Measurements from ENCODE around the gene BTBD6.

BTBD6 gene

GRCh38 chr14:105211758-105212089 lies 36.6 kb upstream of the BTBD6 start:
- no peak overlapping the region for H3K4me3 ChIP-seq (ENCODE audit: low read depth, low read length)
- H3K9ac ChIP-seq (ENCODE audit: low read depth, low read length) = no peak overlapping the region
- H3K36me3 ChIP-seq (ENCODE audit: control insufficient read depth, insufficient read depth, low read length) = no peaks in the 10 kb centered on the region
- H3K27ac ChIP-seq (ENCODE audit: low read depth, low read length) = no peak overlapping the region
- no peaks in the 10 kb centered on the region for H3K27me3 ChIP-seq (ENCODE audit: control insufficient read depth, insufficient read depth, low read length)
- no peaks in the 10 kb centered on the region for H3K9me3 ChIP-seq (ENCODE audit: control insufficient read depth, insufficient read depth, low read length)
- H3K4me1 ChIP-seq (ENCODE audit: control insufficient read depth, insufficient read depth, low read length) = no peaks in the 10 kb centered on the region

DNA sequence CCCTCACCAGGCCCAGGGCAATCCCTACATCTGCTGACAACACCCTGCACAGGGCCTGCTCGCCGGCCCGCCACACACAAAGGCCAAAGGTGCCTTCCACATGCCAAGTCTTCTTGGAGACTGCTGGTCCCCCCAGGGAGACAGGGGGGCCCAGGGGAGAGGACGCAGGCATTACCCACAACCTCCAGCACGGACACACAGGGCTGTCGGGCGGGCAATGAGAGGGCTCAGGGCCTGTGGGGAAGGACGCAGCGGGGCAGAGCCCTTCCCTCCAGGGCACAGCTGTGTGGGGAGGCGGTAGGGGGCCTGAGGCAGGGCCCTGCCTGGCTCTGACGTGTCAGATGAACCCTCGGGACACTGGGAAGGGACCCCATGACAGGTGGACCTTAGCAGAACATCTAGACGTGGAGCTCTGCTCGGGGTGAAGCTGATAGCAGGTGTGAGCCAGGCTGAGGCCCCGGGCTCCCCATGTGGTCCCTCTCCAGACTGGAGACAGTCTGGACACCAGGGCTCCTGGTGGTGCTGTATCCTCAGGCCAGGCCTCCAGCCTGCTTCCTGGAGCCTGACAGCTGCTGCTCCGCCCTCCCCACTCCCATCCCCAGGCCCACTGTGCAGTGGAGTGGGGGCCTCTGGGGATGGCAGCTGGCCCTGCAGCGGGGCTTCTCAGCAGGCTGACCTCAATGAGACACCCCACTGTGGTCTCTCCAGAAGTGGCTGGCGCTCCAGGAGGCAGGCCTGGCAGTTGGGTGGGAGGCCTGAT lies 35.6 kb upstream of the BTBD6 start:
- Histone ChIP-seq H3K27ac (ENCODE audit: low read depth, low read length) (no peak overlapping the region), H3K36me3 (ENCODE audit: control insufficient read depth, insufficient read depth, low read length) (no peaks in the 10 kb centered on the region), H3K27me3 (ENCODE audit: control insufficient read depth, insufficient read depth, low read length) (no peaks in the 10 kb centered on the region), H3K4me3 (ENCODE audit: low read depth, low read length) (no peak overlapping the region), H3K9ac (ENCODE audit: low read depth, low read length) (no peak overlapping the region), H3K4me1 (ENCODE audit: control insufficient read depth, insufficient read depth, low read length) (no peaks in the 10 kb centered on the region), H3K9me3 (ENCODE audit: control insufficient read depth, insufficient read depth, low read length) (no peaks in the 10 kb centered on the region)

DNA sequence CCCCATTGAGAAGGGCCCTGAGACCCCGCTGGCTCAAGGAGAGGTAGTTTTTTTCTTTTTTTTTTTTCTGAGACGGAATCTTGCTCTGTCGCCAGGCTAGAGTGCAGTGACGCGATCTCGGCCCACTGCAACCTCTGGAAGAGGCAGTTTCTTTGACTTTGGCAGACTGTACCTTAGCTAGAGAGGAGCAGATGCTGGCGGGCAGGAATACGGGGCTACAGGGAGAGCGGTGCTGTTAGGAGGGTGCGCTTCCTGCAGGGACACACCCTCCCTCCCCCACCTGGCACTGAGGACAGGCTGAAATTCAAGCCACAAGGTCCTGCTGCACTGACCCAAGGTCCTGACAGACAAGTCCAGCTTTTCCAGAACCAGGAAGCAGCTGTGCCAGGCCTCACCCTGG lies 35.0 kb upstream of the BTBD6 start:
- Histone ChIP-seq H3K4me1 (ENCODE audit: control insufficient read depth, insufficient read depth, low read length) (no peaks in the 10 kb centered on the region), H3K27ac (ENCODE audit: low read depth, low read length) (no peak overlapping the region), H3K27me3 (ENCODE audit: control insufficient read depth, insufficient read depth, low read length) (no peaks in the 10 kb centered on the region), H3K9me3 (ENCODE audit: control insufficient read depth, insufficient read depth, low read length) (no peaks in the 10 kb centered on the region), H3K4me3 (ENCODE audit: low read depth, low read length) (no peak overlapping the region), H3K9ac (ENCODE audit: low read depth, low read length) (no peak overlapping the region), H3K36me3 (ENCODE audit: control insufficient read depth, insufficient read depth, low read length) (peaks cover 4% of the 10 kb centered on the region)

- Histone ChIP-seq H3K36me3 (ENCODE audit: control insufficient read depth, insufficient read depth, low read length) (peaks cover 11% of the 10 kb centered on the region), H3K4me1 (ENCODE audit: control insufficient read depth, insufficient read depth, low read length) (no peaks in the 10 kb centered on the region), H3K9me3 (ENCODE audit: control insufficient read depth, insufficient read depth, low read length) (no peaks in the 10 kb centered on the region)
Observed at GRCh38 chr14:105214324-105214915, 33.9 kb upstream of the BTBD6 start.

GRCh38 chr14:105215602-105216001 lies 32.7 kb upstream of the BTBD6 start:
- Histone ChIP-seq H3K9me3 (ENCODE audit: control insufficient read depth, insufficient read depth, low read length) (no peaks in the 10 kb centered on the region), H3K27ac (ENCODE audit: low read depth, low read length) (no peak overlapping the region), H3K27me3 (ENCODE audit: control insufficient read depth, insufficient read depth, low read length) (no peaks in the 10 kb centered on the region), H3K4me1 (ENCODE audit: control insufficient read depth, insufficient read depth, low read length) (no peaks in the 10 kb centered on the region), H3K36me3 (ENCODE audit: control insufficient read depth, insufficient read depth, low read length) (peaks cover 11% of the 10 kb centered on the region), H3K9ac (ENCODE audit: low read depth, low read length) (no peak overlapping the region), H3K4me3 (ENCODE audit: low read depth, low read length) (no peak overlapping the region)

More at GRCh38 chr14:105214324-105214915, 33.9 kb upstream of the BTBD6 start:
- no peak overlapping the region for H3K27ac ChIP-seq (ENCODE audit: low read depth, low read length)
- no peak overlapping the region for H3K9ac ChIP-seq (ENCODE audit: low read depth, low read length)
- no peak overlapping the region for H3K4me3 ChIP-seq (ENCODE audit: low read depth, low read length)
- no peaks in the 10 kb centered on the region for H3K27me3 ChIP-seq (ENCODE audit: control insufficient read depth, insufficient read depth, low read length)

DNA sequence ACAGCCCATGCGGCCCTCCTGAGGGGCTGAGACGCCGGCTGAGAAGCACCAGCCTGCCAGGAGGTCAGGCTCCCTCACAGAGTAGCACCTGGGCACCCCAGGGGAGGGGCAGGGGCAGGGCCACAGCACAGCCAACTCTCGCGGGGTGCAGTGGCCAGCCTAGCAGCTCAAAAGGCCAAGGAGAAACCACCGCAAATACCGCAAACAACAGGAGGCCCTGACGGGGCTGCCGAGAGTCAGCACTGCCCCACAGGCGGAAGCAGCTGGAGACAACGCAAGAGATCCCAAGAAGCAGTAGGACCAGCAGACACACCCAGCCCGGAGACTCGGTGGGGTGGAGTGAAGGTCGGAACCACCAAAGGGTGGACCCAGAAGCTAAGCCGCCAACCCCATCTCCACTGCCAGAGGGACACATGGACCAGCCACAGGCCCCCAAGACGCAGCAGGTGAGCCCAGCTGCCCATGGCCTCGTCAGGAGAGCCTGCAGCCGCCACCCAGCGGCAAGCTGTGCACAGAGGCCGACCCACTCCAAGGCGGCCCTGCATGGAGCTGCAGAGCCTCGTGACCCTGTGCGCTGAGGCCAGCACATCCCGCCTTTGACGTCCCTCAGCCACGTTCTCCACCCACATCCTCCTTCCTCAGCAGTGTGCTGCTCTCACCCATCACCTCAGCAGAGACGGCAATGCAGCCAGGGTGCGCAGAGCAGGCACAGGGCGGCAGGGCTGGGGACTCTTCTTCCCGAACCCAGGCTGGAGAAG lies 31.7 kb upstream of the BTBD6 start:
- no peaks in the 10 kb centered on the region for H3K4me1 ChIP-seq (ENCODE audit: control insufficient read depth, insufficient read depth, low read length)
- H3K27me3 ChIP-seq (ENCODE audit: control insufficient read depth, insufficient read depth, low read length) = no peaks in the 10 kb centered on the region
- H3K27ac ChIP-seq (ENCODE audit: low read depth, low read length) = no peak overlapping the region
- H3K9ac ChIP-seq (ENCODE audit: low read depth, low read length) = no peak overlapping the region
- H3K9me3 ChIP-seq (ENCODE audit: control insufficient read depth, insufficient read depth, low read length) = no peaks in the 10 kb centered on the region
- peaks cover 14% of the 10 kb centered on the region for H3K36me3 ChIP-seq (ENCODE audit: control insufficient read depth, insufficient read depth, low read length)
- no peak overlapping the region for H3K4me3 ChIP-seq (ENCODE audit: low read depth, low read length)

DNA sequence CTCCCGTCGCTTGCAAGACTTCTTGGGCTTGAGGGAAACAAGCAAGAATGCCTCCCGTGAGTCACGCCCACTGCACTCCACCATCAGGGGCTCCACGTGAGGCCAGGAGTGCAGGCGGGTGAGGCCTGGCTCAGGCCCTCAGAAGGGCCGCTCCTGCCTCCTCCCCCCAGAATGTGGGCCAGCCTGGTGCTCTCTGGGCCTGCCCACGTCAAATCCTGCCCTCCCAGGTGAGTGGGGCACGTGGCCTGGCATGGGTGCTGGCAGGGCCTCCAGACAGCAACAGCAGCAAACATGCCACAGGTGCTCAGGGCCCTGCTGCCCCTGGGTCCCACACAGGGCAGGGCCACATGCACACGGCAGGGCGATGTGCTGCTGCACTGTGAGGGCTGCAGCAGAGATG lies 30.6 kb upstream of the BTBD6 start:
- Histone ChIP-seq H3K4me3 (ENCODE audit: low read depth, low read length) (no peak overlapping the region), H3K9me3 (ENCODE audit: control insufficient read depth, insufficient read depth, low read length) (no peaks in the 10 kb centered on the region), H3K27me3 (ENCODE audit: control insufficient read depth, insufficient read depth, low read length) (no peaks in the 10 kb centered on the region), H3K27ac (ENCODE audit: low read depth, low read length) (no peak overlapping the region), H3K36me3 (ENCODE audit: control insufficient read depth, insufficient read depth, low read length) (peaks cover 14% of the 10 kb centered on the region), H3K9ac (ENCODE audit: low read depth, low read length) (no peak overlapping the region), H3K4me1 (ENCODE audit: control insufficient read depth, insufficient read depth, low read length) (no peaks in the 10 kb centered on the region)

- Histone ChIP-seq H3K27ac (ENCODE audit: low read depth, low read length) (no peak overlapping the region), H3K36me3 (ENCODE audit: control insufficient read depth, insufficient read depth, low read length) (peaks cover 14% of the 10 kb centered on the region), H3K4me3 (ENCODE audit: low read depth, low read length) (no peak overlapping the region), H3K4me1 (ENCODE audit: control insufficient read depth, insufficient read depth, low read length) (no peaks in the 10 kb centered on the region), H3K27me3 (ENCODE audit: control insufficient read depth, insufficient read depth, low read length) (no peaks in the 10 kb centered on the region), H3K9ac (ENCODE audit: low read depth, low read length) (no peak overlapping the region), H3K9me3 (ENCODE audit: control insufficient read depth, insufficient read depth, low read length) (no peaks in the 10 kb centered on the region)
Observed at GRCh38 chr14:105218611-105219010, 29.7 kb upstream of the BTBD6 start.

- H3K4me3 ChIP-seq (ENCODE audit: low read depth, low read length) = no peak overlapping the region
- no peak overlapping the region for H3K9ac ChIP-seq (ENCODE audit: low read depth, low read length)
- H3K27me3 ChIP-seq (ENCODE audit: control insufficient read depth, insufficient read depth, low read length) = no peaks in the 10 kb centered on the region
- no peaks in the 10 kb centered on the region for H3K9me3 ChIP-seq (ENCODE audit: control insufficient read depth, insufficient read depth, low read length)
- no peak overlapping the region for H3K27ac ChIP-seq (ENCODE audit: low read depth, low read length)
- peaks cover 14% of the 10 kb centered on the region for H3K36me3 ChIP-seq (ENCODE audit: control insufficient read depth, insufficient read depth, low read length)
- no peaks in the 10 kb centered on the region for H3K4me1 ChIP-seq (ENCODE audit: control insufficient read depth, insufficient read depth, low read length)
Observed at GRCh38 chr14:105219043-105219612, 29.2 kb upstream of the BTBD6 start.

- peaks cover 14% of the 10 kb centered on the region for H3K36me3 ChIP-seq (ENCODE audit: control insufficient read depth, insufficient read depth, low read length)
Observed at GRCh38 chr14:105219753-105220152, 28.6 kb upstream of the BTBD6 start.

More at GRCh38 chr14:105219753-105220152, 28.6 kb upstream of the BTBD6 start:
- Histone ChIP-seq H3K9me3 (ENCODE audit: control insufficient read depth, insufficient read depth, low read length) (no peaks in the 10 kb centered on the region), H3K4me3 (ENCODE audit: low read depth, low read length) (no peak overlapping the region), H3K9ac (ENCODE audit: low read depth, low read length) (no peak overlapping the region), H3K27me3 (ENCODE audit: control insufficient read depth, insufficient read depth, low read length) (no peaks in the 10 kb centered on the region), H3K27ac (ENCODE audit: low read depth, low read length) (no peak overlapping the region), H3K4me1 (ENCODE audit: control insufficient read depth, insufficient read depth, low read length) (no peaks in the 10 kb centered on the region)
